Colonic mucosa (tissue), 4 donors: Measurements from ENCODE around the gene ADGRD1. TPM values are rescaled to one million over a fixed set of nuclear protein-coding genes. Genes with fewer than 3 reads are reported as not detected.

Source experiments
- DNase-seq: peaks from one replicate; pipeline ENCODE4 v3.0.0-alpha.2; 2020
- H3K27ac ChIP-seq: fragments of 200-600 bp; one replicate; pipeline ENCODE4 v1.8.0; 2021
- H3K27me3 ChIP-seq: fragments of 200-600 bp; one replicate; pipeline ENCODE4 v1.8.0; 2021
- H3K36me3 ChIP-seq: fragments of 200-600 bp; one replicate; pipeline ENCODE4 v1.8.0; 2021
- H3K4me1 ChIP-seq: fragments of 200-600 bp; one replicate; pipeline ENCODE4 v1.8.0; 2021; ENCODE audit warnings: mild to moderate bottlenecking
- H3K4me3 ChIP-seq: fragments of 200-600 bp; one replicate; pipeline ENCODE4 v1.8.0; 2021
- H3K9ac ChIP-seq, 2 donors: one replicate each; pipeline ENCODE4 v1.7.0; 2013; ENCODE audit warnings: control low read depth in 2 of 2, low read depth in 2 of 2, low read length in 2 of 2
- H3K9me3 ChIP-seq: fragments of 200-600 bp; one replicate; pipeline ENCODE4 v1.8.0; 2021
- intact Hi-C: fragments of 100-400 bp; cut with DNase I; formaldehyde crosslinking; loops from one replicate; pipeline ENCODE4 v1.14.1; 2022
- total RNA-seq, 2 donors: library from RNA; stranded (reverse); fragmentation: NEBNext Ultra II Directional in 1 of 2; extraction: Animal tissue kit (Norgen Biotek cat#: 25700) in 1 of 2; gene quantifications; one replicate each; pipeline ENCODE4 v1.2.1, GENCODE V29; 2021
- TF ChIP-seq, protein P1 (sequence below): fragments of 200-600 bp; IDR thresholded peaks from one replicate; pipeline ENCODE4 v1.8.0; 2022; ENCODE audit warnings: antibody characterized with exemption, mild to moderate bottlenecking
- donor health status: healthy.
- donor health status: DM: no; HTN: no; CAD: no.
- donor health status: DM: no; HTN: no; CAD: no.

Gene ADGRD1
- total RNA-seq, 2 donors from 2014 or later: 3.5 to 3.6 TPM

DNA sequence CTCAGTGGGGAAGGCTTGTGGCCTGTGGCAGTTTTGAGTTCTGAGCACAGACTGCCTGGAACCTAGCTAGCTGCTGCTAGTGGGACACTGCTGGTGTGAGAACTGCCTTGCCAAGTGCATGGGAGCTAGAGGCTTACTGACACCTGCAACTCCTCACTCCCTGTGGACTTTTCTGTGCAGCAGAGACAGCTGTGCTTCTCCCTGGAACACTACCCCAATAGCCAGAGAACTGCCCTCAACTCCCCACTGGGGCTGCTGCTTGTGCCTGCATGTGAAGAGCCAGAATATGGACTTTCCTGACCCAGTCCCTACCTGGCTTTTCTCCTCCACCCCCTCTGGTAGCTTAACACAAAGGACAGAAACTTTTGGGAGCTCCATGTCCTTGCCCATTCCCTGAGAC, 222.6 kb downstream of the ADGRD1 start:
- intact Hi-C loops: no loop called here
- H3K9ac ChIP-seq: no peak overlapping the region
- H3K27ac ChIP-seq: no peak overlapping the region
- no peaks in the 10 kb centered on the region for H3K27me3 ChIP-seq
- no peaks in the 10 kb centered on the region for H3K36me3 ChIP-seq
- H3K4me3 ChIP-seq: no peak overlapping the region
- no peak for DNase-seq
- no peaks in the 10 kb centered on the region for H3K9me3 ChIP-seq
- H3K4me1 ChIP-seq: no peaks in the 10 kb centered on the region
- TF ChIP-seq, protein P1, sequence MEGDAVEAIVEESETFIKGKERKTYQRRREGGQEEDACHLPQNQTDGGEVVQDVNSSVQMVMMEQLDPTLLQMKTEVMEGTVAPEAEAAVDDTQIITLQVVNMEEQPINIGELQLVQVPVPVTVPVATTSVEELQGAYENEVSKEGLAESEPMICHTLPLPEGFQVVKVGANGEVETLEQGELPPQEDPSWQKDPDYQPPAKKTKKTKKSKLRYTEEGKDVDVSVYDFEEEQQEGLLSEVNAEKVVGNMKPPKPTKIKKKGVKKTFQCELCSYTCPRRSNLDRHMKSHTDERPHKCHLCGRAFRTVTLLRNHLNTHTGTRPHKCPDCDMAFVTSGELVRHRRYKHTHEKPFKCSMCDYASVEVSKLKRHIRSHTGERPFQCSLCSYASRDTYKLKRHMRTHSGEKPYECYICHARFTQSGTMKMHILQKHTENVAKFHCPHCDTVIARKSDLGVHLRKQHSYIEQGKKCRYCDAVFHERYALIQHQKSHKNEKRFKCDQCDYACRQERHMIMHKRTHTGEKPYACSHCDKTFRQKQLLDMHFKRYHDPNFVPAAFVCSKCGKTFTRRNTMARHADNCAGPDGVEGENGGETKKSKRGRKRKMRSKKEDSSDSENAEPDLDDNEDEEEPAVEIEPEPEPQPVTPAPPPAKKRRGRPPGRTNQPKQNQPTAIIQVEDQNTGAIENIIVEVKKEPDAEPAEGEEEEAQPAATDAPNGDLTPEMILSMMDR: no peak

DNA sequence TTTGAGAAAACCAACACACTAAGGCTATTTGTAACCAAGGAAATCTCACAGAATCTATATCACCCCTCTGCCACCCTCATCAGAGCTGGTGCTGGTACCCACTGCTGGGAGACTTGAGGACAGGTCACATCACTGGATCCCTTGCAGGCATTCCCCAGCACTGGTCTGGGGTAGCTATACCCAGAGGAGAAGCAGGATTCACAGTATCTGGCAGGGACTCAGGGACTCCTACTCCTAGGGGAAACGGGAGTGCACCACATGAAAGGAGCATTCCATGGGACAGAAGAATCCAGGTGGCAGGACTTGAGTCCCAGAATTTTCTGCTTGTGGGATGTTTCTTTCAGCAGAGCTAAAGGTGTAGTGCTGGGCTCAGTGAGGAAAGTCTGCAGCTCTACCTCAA, 223.2 kb downstream of the ADGRD1 start:
- TF ChIP-seq, protein P1: no peak
- intact Hi-C loops: no loop called here

DNA sequence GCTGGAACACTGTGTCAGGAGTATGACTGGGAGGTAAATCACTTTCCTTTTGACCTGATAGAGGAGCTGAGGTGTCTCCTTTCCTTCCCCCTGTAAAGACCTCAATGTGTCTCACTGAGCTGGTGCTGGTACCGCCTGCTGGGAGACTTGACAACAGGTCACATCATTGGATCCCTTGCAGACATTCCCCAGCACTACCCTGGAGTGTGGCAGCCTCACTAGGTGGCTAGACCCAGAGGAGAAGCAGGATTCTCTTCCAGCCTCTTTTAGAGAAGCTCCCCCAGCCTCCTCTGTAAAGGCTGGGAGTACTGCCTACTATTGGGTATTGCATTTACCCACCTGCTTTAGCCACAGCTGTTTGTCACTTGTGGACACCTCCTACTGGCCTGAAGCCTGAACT, 223.9 kb downstream of the ADGRD1 start:
- TF ChIP-seq, protein P1: no peak
- Histone ChIP-seq H3K27me3 (no peaks in the 10 kb centered on the region), H3K9ac (no peak overlapping the region), H3K4me3 (no peak overlapping the region), H3K27ac (no peak overlapping the region), H3K4me1 (no peaks in the 10 kb centered on the region), H3K9me3 (no peaks in the 10 kb centered on the region), H3K36me3 (no peaks in the 10 kb centered on the region)
- intact Hi-C loops: no loop called here
- DNase-seq: no peak

More for the DNA sequence above, 223.2 kb downstream of the ADGRD1 start:
- no peak for DNase-seq
- no peak overlapping the region for H3K4me3 ChIP-seq
- no peak overlapping the region for H3K27ac ChIP-seq
- H3K9ac ChIP-seq: no peak overlapping the region
- H3K27me3 ChIP-seq: no peaks in the 10 kb centered on the region
- no peaks in the 10 kb centered on the region for H3K36me3 ChIP-seq
- no peaks in the 10 kb centered on the region for H3K9me3 ChIP-seq
- H3K4me1 ChIP-seq: no peaks in the 10 kb centered on the region

DNA sequence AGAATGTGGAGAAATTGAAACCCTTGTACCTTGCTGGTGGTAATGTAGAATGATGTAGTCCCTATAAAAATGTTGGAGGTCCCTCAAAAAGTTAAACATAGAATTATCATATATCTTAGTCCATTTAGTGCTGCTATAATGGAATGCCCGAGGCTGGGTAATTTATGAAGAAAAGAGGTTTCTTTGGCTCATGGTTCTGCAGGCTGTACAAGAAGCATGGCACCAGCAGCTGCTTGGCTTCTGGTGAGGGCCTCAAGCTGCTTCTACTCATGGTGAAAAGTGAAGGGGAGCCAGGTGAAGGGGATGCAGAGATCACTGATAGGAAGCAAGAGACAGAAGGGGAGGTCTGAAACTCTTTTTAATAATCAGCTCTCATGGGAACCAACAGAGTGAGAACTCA, 233.9 kb downstream of the ADGRD1 start:
- H3K4me3 ChIP-seq: no peak overlapping the region
- TF ChIP-seq, protein P1: no peak
- no peak overlapping the region for H3K27ac ChIP-seq
- no peak for DNase-seq
- H3K9me3 ChIP-seq: no peaks in the 10 kb centered on the region
- H3K4me1 ChIP-seq: no peaks in the 10 kb centered on the region
- no peaks in the 10 kb centered on the region for H3K27me3 ChIP-seq
- H3K9ac ChIP-seq: no peak overlapping the region
- intact Hi-C loops: no loop called here
- no peaks in the 10 kb centered on the region for H3K36me3 ChIP-seq

DNA sequence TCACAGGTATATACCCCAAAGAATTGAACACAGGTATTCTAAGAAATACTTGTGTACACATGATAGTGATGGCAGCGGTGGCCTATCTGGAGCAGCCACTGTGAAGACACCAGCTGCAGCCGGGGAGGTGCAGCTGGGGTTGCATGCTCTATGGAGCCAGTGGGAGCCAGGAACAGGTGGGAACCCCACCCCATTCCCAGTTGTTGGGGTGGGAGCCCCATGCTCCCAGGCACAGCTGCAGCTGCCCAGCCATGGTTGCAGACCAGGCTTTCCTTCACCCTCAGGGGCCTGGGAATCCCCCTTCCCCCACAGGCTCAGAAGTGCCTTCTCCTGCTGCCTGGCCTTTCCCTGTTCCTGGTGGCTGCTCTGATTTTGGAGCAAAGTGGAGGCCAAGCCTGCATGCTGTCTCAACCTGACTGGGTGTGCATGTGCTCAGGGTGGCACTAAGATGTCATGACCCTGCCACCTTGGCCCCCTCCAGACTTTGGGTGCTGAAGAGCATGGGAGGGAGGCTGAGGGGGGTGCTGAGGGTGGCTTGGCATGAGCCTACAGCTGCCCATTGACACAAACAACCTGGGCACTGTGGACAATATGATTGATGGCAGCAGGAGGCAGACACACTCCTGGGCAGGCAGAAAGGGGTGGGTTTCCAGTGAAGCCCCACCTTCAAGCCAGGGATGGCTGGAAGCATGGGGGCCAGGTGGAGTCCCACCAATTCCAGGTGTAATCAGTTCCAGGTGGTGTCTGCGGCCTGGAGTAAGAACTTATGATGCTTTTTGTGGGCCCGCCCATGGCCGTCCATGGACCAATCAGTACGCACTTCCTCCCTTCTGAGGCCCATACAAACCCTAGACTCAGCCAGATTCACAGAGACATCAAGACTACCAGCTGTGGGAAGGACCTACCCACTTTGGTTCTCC, 234.7 kb downstream of the ADGRD1 start:
- TF ChIP-seq, protein P1: no peak
- intact Hi-C loops: no loop called here
- H3K27ac ChIP-seq: no peak overlapping the region
- H3K9me3 ChIP-seq: no peaks in the 10 kb centered on the region
- DNase-seq: no peak
- no peaks in the 10 kb centered on the region for H3K27me3 ChIP-seq
- no peaks in the 10 kb centered on the region for H3K4me1 ChIP-seq
- no peak overlapping the region for H3K9ac ChIP-seq
- no peaks in the 10 kb centered on the region for H3K36me3 ChIP-seq
- no peak overlapping the region for H3K4me3 ChIP-seq
